NCI-H2171 (cell line): ENCODE results near the gene ZNF419.
"Not testable (repeated sequence)": the region's sequence is repeated elsewhere in the genome, so short reads cannot be mapped to it uniquely, and the experiment has no call there.

Experiments
- DNase-seq: peaks from one replicate; lab custom pipeline; 2025; lab: John Stamatoyannopoulos, UW

Gene ZNF419

GRCh38 chr19:57487477-57488298 is at the start of gene ZNF419:
TSS of gene ZNF419 (plus strand) at chr19:57487750. CDS start at chr19:57487951, 201 bp downstream.
- DNase-seq, result peak; percentile 93

GRCh38 chr19:57437931-57438330 is 49.6 kb upstream of the ZNF419 start:
- no peak for DNase-seq

GRCh38 chr19:57438925-57439324 is 48.6 kb upstream of the ZNF419 start:
- DNase-seq, result no peak

GRCh38 chr19:57441979-57442752 is 45.4 kb upstream of the ZNF419 start:
- no peak for DNase-seq

GRCh38 chr19:57443121-57443696 is 44.3 kb upstream of the ZNF419 start:
- no peak for DNase-seq

- DNase-seq, result no peak
These were observed 35.2 kb upstream of the ZNF419 start for GRCh38 chr19:57452307-57452706.

- no peak for DNase-seq
These were observed 21.7 kb upstream of the ZNF419 start for GRCh38 chr19:57465680-57466381.

GRCh38 chr19:57466489-57466888 is 21.1 kb upstream of the ZNF419 start:
- DNase-seq, result no peak

GRCh38 chr19:57473646-57474045 is 13.9 kb upstream of the ZNF419 start:
- no peak for DNase-seq

- DNase-seq, result peak; percentile 96
These were observed 10.2 kb upstream of the ZNF419 start, which contains the start of gene ZNF772 for GRCh38 chr19:57477191-57478008. TSS of gene ZNF772 (minus strand) at chr19:57477566. CDS start at chr19:57477309, 257 bp downstream.

- DNase-seq, result not testable (repeated sequence)
These were observed 722 bp downstream of the ZNF419 start for GRCh38 chr19:57488299-57488644.

GRCh38 chr19:57499332-57499679 is 11.8 kb downstream of the ZNF419 start:
- not testable (repeated sequence) for DNase-seq

GRCh38 chr19:57499680-57500395 is 12.3 kb downstream of the ZNF419 start, which contains the start of gene ZNF773:
TSS of gene ZNF773 (plus strand) at chr19:57499938. CDS start at chr19:57500081, 143 bp downstream.
- peak; percentile 91 for DNase-seq

- DNase-seq, result not testable (repeated sequence)
These were observed 12.8 kb downstream of the ZNF419 start for GRCh38 chr19:57500400-57500799.

GRCh38 chr19:57506163-57506562 is 18.6 kb downstream of the ZNF419 start:
- no peak for DNase-seq

GRCh38 chr19:57511484-57511883 is 23.9 kb downstream of the ZNF419 start:
- DNase-seq, result no peak

GRCh38 chr19:57512845-57513244 is 25.3 kb downstream of the ZNF419 start:
- no peak for DNase-seq

GRCh38 chr19:57515255-57515654 is 27.7 kb downstream of the ZNF419 start:
- DNase-seq, result no peak

GRCh38 chr19:57518021-57518420 is 30.5 kb downstream of the ZNF419 start:
- DNase-seq, result not testable (repeated sequence)

- DNase-seq, result peak; percentile 95
These were observed 39.8 kb downstream of the ZNF419 start, which contains the start of gene ZNF549 for GRCh38 chr19:57527136-57527881. TSS of gene ZNF549 (plus strand) at chr19:57527356. CDS start at chr19:57527574, 218 bp downstream.
